Measurements from ENCODE around the gene CEP57. TPM values are rescaled to one million over a fixed set of nuclear protein-coding genes. Genes with fewer than 3 reads are reported as not detected.

Gene CEP57
- total and polyA plus RNA-seq, 2 experiments from 2014 or later: 36.8 to 48.8 TPM

GRCh38 chr11:95816037-95816436 lies 25.7 kb downstream of the CEP57 start:
- H3K9me3 ChIP-seq (ENCODE audit: low read depth): no peaks in the 10 kb centered on the region
- no peak overlapping the region for H3K27ac ChIP-seq
- H3K79me2 ChIP-seq: no peaks in the 10 kb centered on the region
- H3K4me1 ChIP-seq (ENCODE audit: insufficient read depth): peaks cover 4% of the 10 kb centered on the region
- H2AFZ ChIP-seq: no peak overlapping the region
- H3K27me3 ChIP-seq: no peaks in the 10 kb centered on the region
- H3K36me3 ChIP-seq (replicated peaks; ENCODE audit: insufficient read depth, low read depth): peaks cover 4% of the 10 kb centered on the region
- no peak overlapping the region for H3K4me3 ChIP-seq
- WGBS (ENCODE audit: low lambda C conversion rate, missing lambda C conversion rate): 96% methylated on average over 2 of the region's 2 CpGs
- no peak overlapping the region for H3K4me2 ChIP-seq
- no peaks in the 10 kb centered on the region for H4K20me1 ChIP-seq (ENCODE audit: insufficient read depth, poor library complexity, severe bottlenecking)
- no peaks in the 10 kb centered on the region for H3K9me2 ChIP-seq (replicated peaks; ENCODE audit: insufficient read depth)
- DNase-seq (ENCODE audit: low spot score): no peak
- TF ChIP-seq EZH2phosphoT487 (IDR thresholded peaks at IDR 0.05; ENCODE audit: low read depth, severe bottlenecking, unreplicated experiment) (no peak), CTCF (IDR thresholded peaks at IDR 0.05; ENCODE audit: poor library complexity) (no peak)

GRCh38 chr11:95821640-95822039 lies 31.3 kb downstream of the CEP57 start:
- 30% methylated on average over 2 of the region's 2 CpGs for WGBS (ENCODE audit: low lambda C conversion rate, missing lambda C conversion rate)
- H3K79me2 ChIP-seq: no peaks in the 10 kb centered on the region
- H3K9me3 ChIP-seq (ENCODE audit: low read depth): no peaks in the 10 kb centered on the region
- H3K4me1 ChIP-seq (ENCODE audit: insufficient read depth): peaks cover 9% of the 10 kb centered on the region
- no peak overlapping the region for H3K4me2 ChIP-seq
- no peaks in the 10 kb centered on the region for H4K20me1 ChIP-seq (ENCODE audit: insufficient read depth, poor library complexity, severe bottlenecking)
- DNase-seq (ENCODE audit: low spot score): no peak
- peaks cover 4% of the 10 kb centered on the region for H3K36me3 ChIP-seq (replicated peaks; ENCODE audit: insufficient read depth, low read depth)
- no peaks in the 10 kb centered on the region for H3K9me2 ChIP-seq (replicated peaks; ENCODE audit: insufficient read depth)
- H3K27ac ChIP-seq: peak overlapping the region; percentile 22
- H3K4me3 ChIP-seq: no peak overlapping the region
- H3K27me3 ChIP-seq: no peaks in the 10 kb centered on the region
- TF ChIP-seq EZH2 (IDR thresholded peaks at IDR 0.05; ENCODE audit: borderline replicate concordance): no peak
- no peak for TF ChIP-seq EZH2phosphoT487 (IDR thresholded peaks at IDR 0.05; ENCODE audit: low read depth, severe bottlenecking, unreplicated experiment)
- TF ChIP-seq CTCF (IDR thresholded peaks at IDR 0.05; ENCODE audit: poor library complexity): no peak
- H2AFZ ChIP-seq: no peak overlapping the region

GRCh38 chr11:95827696-95828095 lies 37.4 kb downstream of the CEP57 start:
- Histone ChIP-seq H3K27me3 (no peaks in the 10 kb centered on the region), H2AFZ (no peak overlapping the region), H3K4me1 (ENCODE audit: insufficient read depth) (peaks cover 4% of the 10 kb centered on the region), H3K4me2 (no peak overlapping the region), H3K4me3 (no peak overlapping the region), H3K79me2 (no peaks in the 10 kb centered on the region), H3K36me3 (replicated peaks; ENCODE audit: insufficient read depth, low read depth) (no peaks in the 10 kb centered on the region), H3K9me3 (ENCODE audit: low read depth) (no peaks in the 10 kb centered on the region), H3K9me2 (replicated peaks; ENCODE audit: insufficient read depth) (no peaks in the 10 kb centered on the region), H4K20me1 (ENCODE audit: insufficient read depth, poor library complexity, severe bottlenecking) (no peaks in the 10 kb centered on the region), H3K27ac (no peak overlapping the region)
- WGBS (ENCODE audit: low lambda C conversion rate, missing lambda C conversion rate): 82% methylated on average over 4 of the region's 4 CpGs
- TF ChIP-seq EZH2 (IDR thresholded peaks at IDR 0.05; ENCODE audit: borderline replicate concordance) (no peak), CTCF (IDR thresholded peaks at IDR 0.05; ENCODE audit: poor library complexity) (no peak), EZH2phosphoT487 (IDR thresholded peaks at IDR 0.05; ENCODE audit: low read depth, severe bottlenecking, unreplicated experiment) (no peak)
- no peak for DNase-seq (ENCODE audit: low spot score)

Data from hepatocyte (in vitro differentiated cells).